Lower leg skin (tissue), 4 donors: ENCODE results near the gene ZNF19. TPM values are rescaled to one million over a fixed set of nuclear protein-coding genes. Genes with fewer than 3 reads are reported as not detected.

Experiments
- DNase-seq, 2 donors: peaks; one replicate each; pipeline ENCODE4 v3.0.0-alpha.2; 2019; ENCODE audit warnings: low spot score in 2 of 2
- H3K4me3 ChIP-seq: fragments of 200-600 bp; sonication (generic); 2 replicates; pipeline ENCODE4 v1.5.1; 2017; ENCODE audit warnings: mild to moderate bottlenecking, low read depth; ENCODE audit not compliant: poor library complexity, severe bottlenecking
- CTCF ChIP-seq, 3 donors: fragments of 450-650 bp; IDR thresholded peaks; one replicate each; pipeline ENCODE4 v1.5.1; 2016; ENCODE audit warnings: antibody characterized with exemption in 3 of 3, mild to moderate bottlenecking in 3 of 3, moderate library complexity in 2 of 3
- POLR2A ChIP-seq, 2 donors: fragments of 450-650 bp; IDR thresholded peaks; one replicate each; pipeline ENCODE4 v1.6.1; 2016 to 2017; ENCODE audit warnings: antibody characterized with exemption in 2 of 2, mild to moderate bottlenecking in 1 of 2, moderate library complexity in 1 of 2
- WGBS, 2 donors: methylation state at CpG; one replicate each; pipeline ENCODE4 v1.1.5; 2018; 5-methylcytosine and 5-hydroxymethylcytosine counted together
- intact Hi-C: fragments of 100-400 bp; cut with DNase I; formaldehyde crosslinking; loops from one replicate; pipeline ENCODE4 v1.15.0; 2023; ENCODE audit warnings: low total_unique reads
- total RNA-seq, 4 donors: library from RNA; depleted of rRNA; stranded (reverse); fragments of >200 nt; gene quantifications; one replicate each; pipeline ENCODE4 v1.1.0, GENCODE V29; 2016

ZNF19 gene
- 1 to 10 TPM in 3 of 4 donors, under 1 TPM in 1; 0.84 to 4.2 (median 2.5) TPM for total RNA-seq

- 85 to 90% methylated on average over 22 of the region's 22 CpGs for WGBS, 2 donors
- H3K4me3 ChIP-seq: no peak within 1 kb of the TSS
- no peak for DNase-seq
- intact Hi-C loops: no loop called here
- TF ChIP-seq POLR2A (IDR thresholded peaks at IDR 0.05): no peak
- TF ChIP-seq CTCF (IDR thresholded peaks at IDR 0.05): no peak
Observed at GRCh38 chr16:71489122-71489521, at the start of gene ZNF19. Gene ZNF19, minus strand, starts transcription at chr16:71489324. Its CDS starts 7,210 bp downstream, at chr16:71482114.

DNA sequence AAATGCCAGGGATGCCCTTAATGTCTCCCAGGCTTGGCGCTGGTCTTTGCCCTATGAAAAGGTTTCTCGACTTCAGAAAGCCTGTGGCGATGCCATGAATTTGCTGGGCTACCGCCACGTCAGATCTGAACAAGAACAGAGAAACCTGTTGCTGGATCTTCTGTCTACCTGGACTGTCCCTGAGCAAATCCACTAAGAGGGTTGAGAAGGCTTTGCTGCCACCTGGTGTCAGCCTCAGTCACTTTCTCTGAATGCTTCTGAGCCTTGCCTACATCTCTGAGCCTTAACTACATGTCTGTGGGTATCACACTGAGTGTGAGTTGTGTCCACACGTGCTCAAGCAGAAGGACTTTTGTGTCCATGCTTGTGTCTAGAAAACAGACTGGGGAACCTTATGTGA is 48.5 kb upstream of the ZNF19 start:
- no peak overlapping the region for H3K4me3 ChIP-seq
- 54 to 61% methylated on average over 6 of the region's 6 CpGs for WGBS, 2 donors
- intact Hi-C loops: no loop called here

DNA sequence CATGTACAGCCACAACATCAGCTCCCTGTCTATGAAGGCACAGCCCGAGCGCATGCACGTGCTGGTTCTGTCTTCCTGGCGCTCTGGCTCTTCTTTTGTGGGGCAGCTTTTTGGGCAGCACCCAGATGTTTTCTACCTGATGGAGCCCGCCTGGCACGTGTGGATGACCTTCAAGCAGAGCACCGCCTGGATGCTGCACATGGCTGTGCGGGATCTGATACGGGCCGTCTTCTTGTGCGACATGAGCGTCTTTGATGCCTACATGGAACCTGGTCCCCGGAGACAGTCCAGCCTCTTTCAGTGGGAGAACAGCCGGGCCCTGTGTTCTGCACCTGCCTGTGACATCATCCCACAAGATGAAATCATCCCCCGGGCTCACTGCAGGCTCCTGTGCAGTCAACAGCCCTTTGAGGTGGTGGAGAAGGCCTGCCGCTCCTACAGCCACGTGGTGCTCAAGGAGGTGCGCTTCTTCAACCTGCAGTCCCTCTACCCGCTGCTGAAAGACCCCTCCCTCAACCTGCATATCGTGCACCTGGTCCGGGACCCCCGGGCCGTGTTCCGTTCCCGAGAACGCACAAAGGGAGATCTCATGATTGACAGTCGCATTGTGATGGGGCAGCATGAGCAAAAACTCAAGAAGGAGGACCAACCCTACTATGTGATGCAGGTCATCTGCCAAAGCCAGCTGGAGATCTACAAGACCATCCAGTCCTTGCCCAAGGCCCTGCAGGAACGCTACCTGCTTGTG is 47.8 kb upstream of the ZNF19 start:
- H3K4me3 ChIP-seq: no peak overlapping the region
- TF ChIP-seq CTCF (IDR thresholded peaks at IDR 0.05) (no peak), POLR2A (IDR thresholded peaks at IDR 0.05) (no peak)
- DNase-seq: peak in 1 of 2 donors; percentile 54
- WGBS, 2 donors: 89 to 90% methylated on average over 28 of the region's 28 CpGs
- intact Hi-C loops: no loop called here

More for the DNA sequence above, 48.5 kb upstream of the ZNF19 start:
- TF ChIP-seq POLR2A (IDR thresholded peaks at IDR 0.05) (no peak), CTCF (IDR thresholded peaks at IDR 0.05) (no peak)
- no peak for DNase-seq

DNA sequence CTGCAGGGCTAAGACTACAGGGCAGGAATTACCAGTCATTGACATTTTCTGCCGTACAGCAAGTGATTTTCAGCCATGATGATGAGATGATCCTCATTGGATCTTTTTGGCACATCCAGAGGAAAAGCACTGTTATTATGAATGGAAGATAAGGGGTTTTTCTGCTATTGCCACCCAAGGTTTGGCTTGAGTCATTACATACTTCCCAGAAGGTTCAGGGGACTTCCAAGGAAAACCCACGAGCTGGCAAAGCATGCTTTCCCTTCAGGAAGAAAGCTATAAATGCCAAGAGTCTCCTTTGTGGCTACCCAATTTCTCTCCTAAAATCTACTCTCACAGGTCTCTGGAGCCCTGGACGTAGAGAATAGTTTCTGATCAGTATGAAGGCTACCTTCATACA is 43.2 kb upstream of the ZNF19 start:
- H3K4me3 ChIP-seq: no peak overlapping the region
- WGBS, 2 donors: 38 to 61% methylated on average over 3 of the region's 3 CpGs
- no peak for DNase-seq
- intact Hi-C loops: no loop called here
- TF ChIP-seq CTCF (IDR thresholded peaks at IDR 0.05) (no peak), POLR2A (IDR thresholded peaks at IDR 0.05) (no peak)

- no peak for TF ChIP-seq CTCF (IDR thresholded peaks at IDR 0.05)
- no peak for TF ChIP-seq POLR2A (IDR thresholded peaks at IDR 0.05)
- 71 to 73% methylated on average over 4 of the region's 4 CpGs for WGBS, 2 donors
Observed at GRCh38 chr16:71528863-71529262, 39.7 kb upstream of the ZNF19 start.

GRCh38 chr16:71528257-71528656 is 39.1 kb upstream of the ZNF19 start:
- intact Hi-C loops: no loop called here
- DNase-seq: no peak
- 70 to 79% methylated on average over 1 of the region's 1 CpG for WGBS, 2 donors
- no peak overlapping the region for H3K4me3 ChIP-seq
- no peak for TF ChIP-seq CTCF (IDR thresholded peaks at IDR 0.05)
- TF ChIP-seq POLR2A (IDR thresholded peaks at IDR 0.05): no peak

More at GRCh38 chr16:71528863-71529262, 39.7 kb upstream of the ZNF19 start:
- DNase-seq: no peak
- intact Hi-C loops: no loop called here
- no peak overlapping the region for H3K4me3 ChIP-seq
